Measurements from ENCODE around the gene RTN4IP1.
A peak's percentile ranks its signal among the peaks of the same experiment; 100 is the strongest.
"Not testable (repeated sequence)": the region's sequence is repeated elsewhere in the genome, so short reads cannot be mapped to it uniquely, and the experiment has no call there.

Gene RTN4IP1

GRCh38 chr6:106629103-106629858 lies at the start of gene RTN4IP1, which contains the start of gene QRSL1:
TSS of gene RTN4IP1 (minus strand) at chr6:106629498. CDS start at chr6:106629021, 477 bp downstream.
TSS of gene QRSL1 (plus strand) at chr6:106629578. CDS start at chr6:106629682, 104 bp downstream.
- DNase-seq = peak; percentile 94

- DNase-seq = no peak
Observed at GRCh38 chr6:106677282-106677681, 48.0 kb upstream of the RTN4IP1 start.

- no peak for DNase-seq
Observed at GRCh38 chr6:106674541-106675229, 45.4 kb upstream of the RTN4IP1 start.

- no peak for DNase-seq
Observed at GRCh38 chr6:106671651-106672050, 42.4 kb upstream of the RTN4IP1 start.

GRCh38 chr6:106670236-106670635 lies 40.9 kb upstream of the RTN4IP1 start:
- no peak for DNase-seq

- DNase-seq = no peak
Observed at GRCh38 chr6:106667022-106667402, 37.7 kb upstream of the RTN4IP1 start.

- no peak for DNase-seq
Observed at GRCh38 chr6:106666282-106667021, 37.2 kb upstream of the RTN4IP1 start.

- no peak for DNase-seq
Observed at GRCh38 chr6:106662458-106662857, 33.2 kb upstream of the RTN4IP1 start.

- no peak for DNase-seq
Observed at GRCh38 chr6:106659859-106660258, 30.6 kb upstream of the RTN4IP1 start.

- no peak for DNase-seq
Observed at GRCh38 chr6:106658469-106658868, 29.2 kb upstream of the RTN4IP1 start.

- no peak for DNase-seq
Observed at GRCh38 chr6:106648651-106649308, 19.5 kb upstream of the RTN4IP1 start.

GRCh38 chr6:106643061-106643460 lies 13.8 kb upstream of the RTN4IP1 start:
- DNase-seq = no peak

- no peak for DNase-seq
Observed at GRCh38 chr6:106642476-106642875, 13.2 kb upstream of the RTN4IP1 start.

- no peak for DNase-seq
Observed at GRCh38 chr6:106639812-106640211, 10.5 kb upstream of the RTN4IP1 start.

GRCh38 chr6:106637717-106638341 lies 8.5 kb upstream of the RTN4IP1 start:
- DNase-seq = no peak

- no peak for DNase-seq
Observed at GRCh38 chr6:106637051-106637716, 7.9 kb upstream of the RTN4IP1 start.

GRCh38 chr6:106634565-106634964 lies 5.3 kb upstream of the RTN4IP1 start:
- DNase-seq = no peak

- no peak for DNase-seq
Observed at GRCh38 chr6:106631346-106631745, 2.0 kb upstream of the RTN4IP1 start.

GRCh38 chr6:106630366-106630765 lies 1.1 kb upstream of the RTN4IP1 start:
- no peak for DNase-seq

- DNase-seq = no peak
Observed at GRCh38 chr6:106629859-106630163, 513 bp upstream of the RTN4IP1 start.

GRCh38 chr6:106628658-106629102 lies 618 bp downstream of the RTN4IP1 start:
- no peak for DNase-seq

GRCh38 chr6:106627760-106628159 lies 1.5 kb downstream of the RTN4IP1 start:
- not testable (repeated sequence) for DNase-seq
